DMS114 treated with DMSO at 0.1 percent for 48 hours (cell line): Measurements from ENCODE around the gene ANO2.

Source experiments
- DNase-seq: peaks from one replicate; lab custom pipeline; 2025; ENCODE audit not compliant: unreplicated experiment; lab: John Stamatoyannopoulos, UW

ANO2 gene

DNA sequence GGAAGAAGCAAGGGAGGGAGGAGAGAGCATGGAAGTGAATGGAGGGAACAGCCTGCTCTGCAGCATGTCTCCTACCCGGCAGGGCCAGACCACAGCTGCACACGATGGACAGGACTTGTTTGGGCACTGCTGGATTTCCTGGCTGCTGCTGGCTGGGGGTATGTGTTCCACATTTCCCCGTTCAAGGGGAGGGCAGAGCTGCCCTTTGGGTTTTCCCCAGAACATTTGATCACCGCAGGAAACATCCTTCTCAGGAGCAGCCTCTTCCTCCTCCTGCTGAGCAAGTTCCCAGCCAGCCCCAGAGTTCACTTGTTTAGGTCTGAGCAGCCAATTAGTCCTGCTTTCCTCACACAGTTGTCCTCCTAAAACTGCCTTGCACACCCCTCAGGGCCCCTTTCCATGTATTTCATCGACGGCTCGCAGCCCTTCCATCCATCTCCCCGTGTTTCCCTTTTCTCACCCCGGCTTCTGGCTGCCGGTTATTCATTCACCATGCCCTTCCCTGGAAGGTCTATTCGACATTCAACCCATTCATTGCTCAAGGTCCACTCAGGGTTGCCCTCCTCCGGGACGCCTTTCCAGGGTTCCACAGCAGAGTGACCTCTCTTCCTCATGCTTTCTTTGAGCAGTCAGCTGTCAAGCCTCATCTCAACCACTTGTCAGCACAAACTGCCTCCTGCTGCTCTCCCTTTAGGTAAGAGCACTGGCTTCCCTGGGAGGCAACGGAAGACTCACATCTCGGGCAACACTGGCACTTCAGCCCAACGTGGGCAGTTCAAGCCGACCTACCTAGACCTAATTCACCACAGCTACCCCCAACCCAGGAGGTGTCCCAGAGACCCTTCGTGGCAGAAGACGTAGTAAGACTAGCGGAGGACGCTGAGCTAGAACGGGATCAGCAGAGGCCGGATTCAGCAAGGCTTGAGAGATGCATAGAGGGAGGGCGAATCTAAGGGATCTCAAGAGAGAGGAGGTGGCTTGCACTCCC lies 20.1 kb upstream of the ANO2 start:
- DNase-seq, result no peak

DNA sequence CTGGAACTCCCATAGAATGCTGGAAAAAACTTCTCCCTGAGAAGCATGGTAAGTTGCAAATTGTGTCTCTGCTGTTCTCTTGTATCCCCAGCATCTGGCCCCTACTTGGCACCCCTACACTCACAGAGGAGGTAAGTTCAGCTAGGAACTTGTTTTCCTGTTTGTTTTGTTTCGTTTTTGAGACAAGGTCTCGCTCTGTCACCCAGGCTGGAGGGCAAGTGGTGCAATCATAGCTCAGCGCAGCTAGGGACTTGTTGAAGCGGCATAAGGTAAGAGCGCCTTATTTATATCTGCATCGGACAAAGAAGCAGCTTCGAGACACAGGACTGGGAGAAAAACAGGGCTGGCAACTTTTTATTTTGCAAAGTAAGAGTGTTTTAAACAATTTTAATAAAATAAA lies 18.5 kb upstream of the ANO2 start:
- no peak for DNase-seq

DNA sequence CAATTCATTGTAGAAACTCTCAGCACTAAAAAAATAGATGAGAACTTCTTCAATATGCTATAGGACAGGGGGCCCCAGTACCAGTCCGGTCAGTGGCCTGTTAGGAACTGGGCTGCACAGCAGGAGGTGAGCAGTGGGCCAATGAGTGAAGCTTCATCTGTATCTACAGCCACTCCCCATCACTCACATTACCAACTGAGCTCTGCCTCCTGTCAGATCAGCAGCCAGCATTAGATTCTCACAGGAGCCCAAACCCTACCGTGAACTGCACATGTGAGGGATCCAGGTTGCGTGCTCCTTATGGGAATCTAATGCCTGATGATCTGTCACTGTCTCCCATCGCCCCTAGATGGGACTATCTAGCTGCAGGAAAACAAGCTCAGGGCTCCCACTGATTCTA lies 15.7 kb upstream of the ANO2 start:
- DNase-seq, result no peak

DNA sequence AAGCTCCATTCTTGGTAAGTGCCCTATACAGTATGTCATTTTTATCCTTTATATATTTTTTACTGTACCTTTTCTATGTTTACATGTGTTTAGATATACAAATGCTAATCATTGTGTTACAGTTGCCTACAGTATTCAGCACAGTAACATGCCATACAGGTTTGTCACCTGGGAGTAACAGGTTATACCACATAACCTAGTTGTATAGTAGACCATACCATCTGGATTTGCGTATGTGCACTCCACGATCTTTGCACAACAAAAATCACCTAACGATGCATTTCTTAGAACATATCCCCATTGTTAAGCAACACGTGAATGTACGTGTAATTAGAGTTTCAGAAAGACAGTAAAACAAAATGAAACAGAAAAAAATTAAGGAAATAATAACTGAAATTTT lies 11.9 kb upstream of the ANO2 start:
- no peak for DNase-seq

DNA sequence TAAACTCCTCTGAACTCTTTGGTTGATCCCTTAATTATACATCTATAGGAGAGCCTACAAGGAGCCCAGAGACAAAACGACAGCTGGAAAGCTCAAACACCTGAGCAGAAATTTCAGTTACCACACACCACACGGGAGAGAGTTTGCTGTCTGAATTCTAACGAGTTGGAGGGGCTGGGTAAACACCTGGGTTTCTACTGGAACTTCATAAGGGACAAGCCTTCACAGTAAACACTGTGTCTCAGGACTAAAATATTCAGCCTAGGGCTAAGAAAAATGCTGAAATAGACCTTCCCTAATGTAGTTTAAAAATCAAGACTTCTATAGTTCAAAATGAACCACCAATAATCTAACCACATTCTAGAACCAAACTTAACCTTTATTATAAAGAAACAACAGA lies 9.6 kb upstream of the ANO2 start:
- no peak for DNase-seq

DNA sequence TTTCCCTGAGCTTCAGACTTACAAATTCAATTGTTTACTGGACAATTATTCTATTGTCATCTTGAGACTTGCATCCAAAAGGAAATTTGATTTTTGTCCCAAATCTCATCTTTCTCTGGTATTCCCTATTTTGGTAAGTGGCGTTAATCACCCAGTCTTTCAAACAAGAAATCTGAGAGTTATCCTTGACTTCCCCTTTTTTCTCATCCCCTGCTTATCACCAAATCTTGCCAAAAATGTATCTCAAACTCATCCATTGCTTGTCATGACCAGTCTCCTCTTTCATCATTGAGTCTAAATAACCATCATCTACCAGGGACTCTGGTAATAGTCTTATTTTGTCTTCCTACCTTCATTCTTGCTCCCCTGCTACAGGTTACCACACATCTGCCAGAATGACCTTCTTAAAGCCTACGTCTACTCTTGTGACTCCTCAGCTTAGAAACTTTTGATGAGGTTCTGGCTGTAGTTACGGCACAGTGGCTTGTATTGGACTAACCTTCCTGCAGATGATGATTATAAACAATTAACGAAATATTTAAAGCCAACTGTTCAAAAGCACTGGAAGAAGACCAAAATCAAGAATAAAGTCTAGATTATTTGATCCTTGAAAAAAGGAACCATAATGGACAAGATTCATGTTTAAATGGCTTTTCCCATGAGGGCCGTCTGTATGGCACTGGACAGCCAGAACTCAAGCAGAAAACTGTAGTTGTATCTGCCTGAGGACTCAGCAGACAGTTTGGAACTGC lies 9.0 kb upstream of the ANO2 start:
- no peak for DNase-seq

DNA sequence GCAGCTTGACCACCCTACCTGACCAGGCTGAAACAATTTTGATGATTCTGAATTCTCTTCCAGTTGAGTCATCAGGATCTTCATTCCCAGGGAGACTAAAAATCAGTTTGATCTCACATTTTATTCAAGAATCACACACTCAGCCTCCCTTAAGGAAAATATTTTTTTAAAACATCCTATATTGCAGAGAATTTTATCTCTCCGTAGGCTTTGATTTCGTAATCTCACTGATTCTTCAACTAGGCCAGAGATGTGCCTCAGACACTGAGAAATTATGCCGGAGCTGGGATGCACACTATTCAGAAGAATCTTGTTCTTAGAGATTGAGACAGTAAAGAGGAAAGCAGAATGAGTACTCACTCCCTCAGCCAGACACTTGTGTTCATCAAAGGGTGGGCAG lies 7.0 kb upstream of the ANO2 start:
- no peak for DNase-seq

DNA sequence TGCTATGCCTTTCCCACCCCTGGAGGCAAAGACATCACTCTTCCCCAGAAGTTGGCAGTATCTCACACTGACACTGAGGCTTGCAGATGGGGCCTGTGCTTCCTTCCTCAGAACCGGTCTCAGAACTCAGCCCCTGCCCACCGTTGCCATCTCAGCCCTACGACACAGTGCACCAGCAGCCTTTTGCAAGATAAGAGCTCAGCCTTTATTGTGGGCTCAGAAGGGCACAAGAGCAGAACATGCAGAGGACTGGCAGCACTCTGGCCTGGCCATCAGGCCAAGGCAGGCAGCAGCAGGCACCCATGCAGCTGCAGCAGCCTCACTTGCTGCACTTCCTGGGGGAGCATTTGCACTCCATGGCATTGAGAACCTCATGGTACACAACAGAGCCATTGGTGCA lies 3.6 kb upstream of the ANO2 start:
- DNase-seq, result no peak

DNA sequence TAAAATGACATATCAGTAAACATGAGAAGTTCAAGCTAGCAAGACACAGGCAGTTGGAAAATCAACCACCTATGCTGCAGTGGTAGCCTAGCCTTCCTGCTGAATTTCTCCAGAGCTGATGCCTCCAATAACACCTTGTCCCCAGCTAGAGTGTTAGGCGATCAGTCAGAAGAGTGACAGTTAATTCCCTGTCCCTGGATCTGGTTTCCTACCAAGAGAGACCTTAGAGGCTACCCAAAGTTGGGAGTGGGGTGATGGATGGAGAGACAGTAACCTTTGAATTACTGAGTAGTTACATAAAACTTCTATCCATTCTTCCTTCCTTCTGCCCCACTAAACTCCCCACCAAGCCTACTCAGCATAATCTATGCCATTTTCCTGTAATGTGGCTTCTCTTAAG lies 1.9 kb upstream of the ANO2 start:
- DNase-seq, result no peak

DNA sequence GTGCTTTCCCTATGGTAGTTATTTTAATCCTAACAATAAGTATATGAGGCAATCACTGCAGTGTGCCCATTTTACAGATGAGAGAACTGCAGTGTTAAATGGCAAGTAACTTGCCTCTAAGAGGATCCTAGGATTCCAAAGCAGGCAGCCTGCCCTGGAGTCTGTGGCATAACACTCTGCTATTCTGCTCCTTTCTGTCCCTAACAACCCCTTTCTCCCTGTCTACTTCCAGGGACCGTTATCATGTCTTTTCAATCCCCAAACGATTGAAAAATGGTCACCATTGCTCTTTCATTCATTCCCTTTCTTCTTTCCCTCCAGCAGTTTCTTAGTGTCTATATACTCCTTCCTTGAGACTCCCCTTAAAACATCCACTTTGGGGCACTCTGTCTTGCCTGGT lies 1.3 kb upstream of the ANO2 start:
- no peak for DNase-seq

DNA sequence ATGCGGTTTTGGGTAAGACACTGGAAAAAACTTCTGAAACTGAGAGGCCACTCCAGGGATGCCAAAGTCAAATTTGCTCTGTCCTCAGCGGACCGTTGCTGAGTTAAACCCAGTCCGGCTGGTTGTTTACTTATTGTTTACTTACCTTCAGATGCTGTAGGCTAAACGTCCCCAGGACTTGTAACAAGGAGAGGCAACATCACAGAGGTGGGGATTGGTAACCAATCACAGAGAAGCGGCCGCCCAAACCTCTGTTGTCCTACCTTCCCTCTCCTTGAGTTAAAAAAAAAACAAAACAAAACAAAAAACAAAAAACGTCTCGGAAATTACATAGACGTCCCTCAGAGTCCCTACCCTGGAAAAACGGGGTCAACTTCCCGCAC lies 380 bp downstream of the ANO2 start:
- no peak for DNase-seq

DNA sequence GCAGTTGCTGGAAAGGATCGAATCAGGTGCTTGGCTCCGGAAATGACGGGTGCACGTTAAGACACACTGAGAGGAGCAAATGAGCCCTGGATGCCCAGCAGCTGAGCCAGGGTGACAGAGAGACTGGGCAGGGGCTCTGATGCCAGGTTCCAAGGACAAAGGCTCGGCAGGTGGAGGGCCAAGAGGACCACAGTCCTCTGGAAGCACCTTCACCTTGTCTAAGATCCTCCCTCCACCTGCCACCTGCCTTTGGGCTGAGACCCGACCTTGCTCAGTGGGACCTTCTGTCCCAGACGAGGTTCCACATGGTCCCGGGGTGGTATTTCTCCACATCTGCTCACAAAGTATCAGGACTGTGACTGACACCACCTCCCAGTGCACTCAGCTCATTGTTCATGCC lies 1.0 kb downstream of the ANO2 start:
- no peak for DNase-seq

DNA sequence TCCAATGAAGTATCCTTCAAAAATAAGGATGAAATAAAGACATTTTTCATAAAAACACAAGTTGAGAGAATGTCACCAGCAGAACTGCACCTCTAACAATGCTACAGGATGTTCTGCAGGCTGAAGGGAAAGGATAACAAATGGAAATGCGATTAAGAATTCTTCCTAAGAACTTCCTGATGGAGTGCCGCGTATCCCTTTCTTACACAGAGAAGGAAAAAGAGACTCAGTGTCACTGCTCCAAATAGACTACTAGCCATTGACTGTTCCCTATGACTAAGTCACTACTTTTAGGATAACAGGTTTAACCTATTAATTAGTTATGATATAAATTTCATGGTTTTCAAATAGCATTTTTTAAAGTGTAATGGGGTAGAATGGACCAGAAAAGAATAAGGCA lies 3.2 kb downstream of the ANO2 start:
- DNase-seq, result no peak

DNA sequence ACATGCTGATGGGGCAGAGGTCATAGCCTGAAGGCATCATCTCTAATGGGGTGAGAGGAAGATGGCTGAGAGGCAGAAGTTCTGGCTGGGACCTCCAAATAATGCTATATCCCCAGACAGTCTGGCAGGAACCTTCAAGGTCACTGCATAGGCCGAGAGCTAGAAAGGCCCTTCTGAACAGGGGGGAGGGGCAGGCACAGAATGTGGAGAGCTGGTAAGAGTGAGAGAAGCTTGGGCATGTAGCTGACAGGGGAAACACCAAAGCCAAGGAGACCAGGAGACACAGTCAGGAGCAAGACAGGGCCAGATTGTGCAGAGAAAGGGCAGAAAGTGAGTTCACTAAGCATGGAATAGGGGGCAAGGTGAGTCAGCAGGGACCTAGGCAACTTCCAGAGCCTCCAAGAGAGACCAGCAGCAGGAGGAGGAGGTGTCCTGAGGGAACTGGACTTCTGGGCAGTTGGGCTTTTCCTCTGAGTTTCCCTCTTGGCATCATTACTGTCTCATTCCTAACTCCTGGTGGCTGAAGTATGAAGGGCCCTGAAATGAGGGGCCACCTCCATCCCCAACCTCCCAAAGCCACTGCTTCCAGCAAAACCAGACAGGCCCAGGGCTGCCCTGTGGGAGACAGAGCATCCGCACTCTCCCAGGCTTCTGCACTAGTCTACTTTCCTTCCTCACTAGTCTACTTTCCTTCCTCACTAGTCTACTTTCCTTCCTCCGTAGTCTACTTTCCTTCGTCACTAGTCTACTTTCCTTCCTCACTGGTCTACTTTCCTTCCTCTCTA lies 17.1 kb downstream of the ANO2 start:
- no peak for DNase-seq

DNA sequence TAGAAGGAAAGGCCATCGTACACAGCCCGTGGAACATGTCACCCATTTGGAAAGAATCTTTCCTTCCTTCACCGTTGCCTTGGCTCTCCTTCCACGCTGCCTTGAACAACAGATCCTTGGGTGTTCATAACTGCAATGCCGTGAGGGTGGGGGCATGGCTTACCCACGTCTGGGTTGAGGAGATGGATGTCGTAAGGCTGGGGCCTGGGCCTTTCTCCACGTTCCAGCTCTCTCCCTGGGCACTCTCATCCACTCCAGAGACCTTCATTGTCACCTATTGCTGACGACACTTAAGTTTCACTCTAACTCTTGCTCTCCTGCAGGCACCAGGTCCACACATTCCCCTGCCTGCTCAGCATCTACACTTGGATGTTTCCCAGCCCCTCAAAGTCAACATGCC lies 19.4 kb downstream of the ANO2 start:
- DNase-seq, result no peak

DNA sequence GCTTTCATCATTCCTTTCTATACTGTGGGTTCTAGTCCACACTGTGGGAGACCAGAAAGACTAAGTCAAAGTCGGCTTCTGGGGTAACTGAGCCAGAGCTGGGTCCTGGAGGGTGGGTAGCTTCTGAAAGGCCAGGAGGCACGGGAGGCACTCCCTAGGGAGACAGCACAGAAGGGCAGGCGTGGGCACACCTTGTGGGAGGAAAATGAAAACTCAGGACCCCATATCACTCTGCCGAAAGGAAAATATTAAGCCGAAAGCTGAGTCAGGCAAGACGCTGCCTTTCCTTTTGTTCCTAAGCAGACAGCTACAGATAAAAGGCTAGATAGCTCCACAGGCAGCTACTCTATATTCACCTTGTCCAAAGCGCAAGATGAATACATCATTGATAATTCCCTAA lies 20.7 kb downstream of the ANO2 start:
- DNase-seq, result no peak

DNA sequence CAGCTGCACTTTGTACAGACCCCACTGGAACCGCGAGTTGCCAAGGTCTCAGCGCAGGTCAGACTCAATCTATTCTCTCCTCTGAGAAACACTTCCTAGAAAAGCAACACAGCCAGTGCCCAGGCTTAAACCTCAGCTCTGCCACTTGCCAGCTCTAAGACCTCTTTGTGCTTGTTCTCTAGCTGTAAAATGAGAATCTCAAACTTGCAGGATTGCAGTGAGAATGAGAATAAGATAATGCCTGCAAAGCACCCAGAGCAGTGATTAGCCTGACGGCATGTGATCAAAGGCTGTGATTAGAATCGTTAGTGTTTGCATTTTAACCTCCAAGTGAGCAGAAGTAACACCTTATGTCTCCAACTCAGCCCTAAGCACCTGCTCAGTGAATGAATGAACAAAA lies 21.3 kb downstream of the ANO2 start:
- DNase-seq, result no peak

DNA sequence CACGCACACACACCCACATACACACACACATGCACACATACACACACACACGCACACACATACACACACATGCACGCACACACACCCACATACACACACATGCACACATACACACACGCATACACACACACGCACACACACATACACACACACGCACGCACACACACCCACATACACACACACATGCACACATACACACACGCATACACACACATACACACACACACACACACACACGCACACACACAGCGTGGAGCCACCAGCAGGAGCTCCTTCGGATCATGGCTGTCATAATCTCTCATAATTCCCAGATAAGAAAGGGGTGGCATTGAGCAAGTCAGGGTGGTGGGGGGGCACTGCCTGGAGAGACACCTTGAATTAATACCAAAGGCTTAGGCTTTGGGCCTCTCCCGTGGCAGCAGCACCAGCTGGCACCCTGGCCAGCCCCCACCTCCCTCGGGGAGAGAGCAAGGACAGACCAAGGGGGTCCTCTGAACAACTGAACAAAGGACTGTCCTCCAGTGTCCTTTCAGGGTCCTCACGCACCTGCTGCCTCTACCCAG lies 21.9 kb downstream of the ANO2 start:
- DNase-seq, result no peak

DNA sequence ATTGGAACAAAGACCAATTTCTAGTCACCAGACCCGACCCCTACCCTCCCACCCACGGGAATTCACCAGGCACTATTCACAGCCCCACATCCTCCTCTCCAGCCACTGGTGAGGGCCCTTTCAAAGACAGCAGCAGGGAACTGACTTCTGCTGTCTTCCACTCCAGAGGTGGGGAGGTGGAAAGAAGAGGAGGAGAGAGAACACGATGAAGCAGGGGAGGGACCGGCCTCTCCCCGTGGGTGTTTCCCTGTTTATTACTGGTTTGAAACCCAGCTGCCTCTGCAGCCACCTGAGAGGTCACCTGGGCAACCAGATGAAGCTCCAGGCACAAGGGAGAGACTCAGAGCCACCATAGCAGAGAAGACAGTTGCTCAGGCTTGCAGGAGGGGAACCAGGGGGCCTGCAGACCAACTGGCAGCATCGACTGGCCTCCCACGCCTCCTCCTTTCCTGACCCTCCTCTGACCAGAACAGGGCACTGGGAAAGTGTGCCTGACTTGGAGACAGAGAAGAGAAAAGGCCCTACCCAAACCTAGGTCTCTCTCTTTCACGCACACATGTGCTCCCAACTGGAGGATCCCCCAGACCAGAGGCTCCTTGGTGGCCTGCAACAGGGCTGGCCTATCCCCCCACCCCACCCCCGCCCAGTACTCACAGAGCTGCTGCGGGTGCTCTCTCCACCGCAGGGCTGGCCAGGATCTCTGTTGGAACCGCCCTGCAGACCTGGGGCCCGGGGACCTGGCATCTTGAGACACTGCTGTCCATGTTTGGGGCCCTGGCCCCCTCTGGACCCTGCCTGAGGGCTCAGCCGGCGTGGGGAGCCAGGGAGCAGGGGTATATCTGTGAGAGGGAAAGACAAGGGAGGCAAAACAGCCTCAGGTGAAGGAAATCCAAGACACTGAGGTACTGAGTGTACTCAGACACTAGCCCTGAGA lies 22.8 kb downstream of the ANO2 start:
- no peak for DNase-seq
